ENCODE measurements around the gene ABCB9.

- TF ChIP-seq POLR2A (IDR thresholded peaks at IDR 0.05; ENCODE audit: control extremely low read depth in 1 of 2, low read depth in 2 of 2, low read length in 2 of 2): no peak
- no peak for TF ChIP-seq GABPA (IDR thresholded peaks at IDR 0.05; ENCODE audit: borderline replicate concordance, insufficient read depth, low read length)
- TF ChIP-seq, protein P1, sequence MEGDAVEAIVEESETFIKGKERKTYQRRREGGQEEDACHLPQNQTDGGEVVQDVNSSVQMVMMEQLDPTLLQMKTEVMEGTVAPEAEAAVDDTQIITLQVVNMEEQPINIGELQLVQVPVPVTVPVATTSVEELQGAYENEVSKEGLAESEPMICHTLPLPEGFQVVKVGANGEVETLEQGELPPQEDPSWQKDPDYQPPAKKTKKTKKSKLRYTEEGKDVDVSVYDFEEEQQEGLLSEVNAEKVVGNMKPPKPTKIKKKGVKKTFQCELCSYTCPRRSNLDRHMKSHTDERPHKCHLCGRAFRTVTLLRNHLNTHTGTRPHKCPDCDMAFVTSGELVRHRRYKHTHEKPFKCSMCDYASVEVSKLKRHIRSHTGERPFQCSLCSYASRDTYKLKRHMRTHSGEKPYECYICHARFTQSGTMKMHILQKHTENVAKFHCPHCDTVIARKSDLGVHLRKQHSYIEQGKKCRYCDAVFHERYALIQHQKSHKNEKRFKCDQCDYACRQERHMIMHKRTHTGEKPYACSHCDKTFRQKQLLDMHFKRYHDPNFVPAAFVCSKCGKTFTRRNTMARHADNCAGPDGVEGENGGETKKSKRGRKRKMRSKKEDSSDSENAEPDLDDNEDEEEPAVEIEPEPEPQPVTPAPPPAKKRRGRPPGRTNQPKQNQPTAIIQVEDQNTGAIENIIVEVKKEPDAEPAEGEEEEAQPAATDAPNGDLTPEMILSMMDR (IDR thresholded peaks at IDR 0.05; ENCODE audit: control extremely low read depth in 1 of 3, insufficient read depth in 1 of 3, low read depth in 1 of 3, low read length in 3 of 3): no peak
- TF ChIP-seq, protein P2, sequence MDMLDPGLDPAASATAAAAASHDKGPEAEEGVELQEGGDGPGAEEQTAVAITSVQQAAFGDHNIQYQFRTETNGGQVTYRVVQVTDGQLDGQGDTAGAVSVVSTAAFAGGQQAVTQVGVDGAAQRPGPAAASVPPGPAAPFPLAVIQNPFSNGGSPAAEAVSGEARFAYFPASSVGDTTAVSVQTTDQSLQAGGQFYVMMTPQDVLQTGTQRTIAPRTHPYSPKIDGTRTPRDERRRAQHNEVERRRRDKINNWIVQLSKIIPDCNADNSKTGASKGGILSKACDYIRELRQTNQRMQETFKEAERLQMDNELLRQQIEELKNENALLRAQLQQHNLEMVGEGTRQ (IDR thresholded peaks at IDR 0.05; ENCODE audit: low read length): no peak
- TF ChIP-seq CREB1 (IDR thresholded peaks at IDR 0.05): no peak
- no peak for TF ChIP-seq RFX5 (IDR thresholded peaks at IDR 0.05; ENCODE audit: borderline replicate concordance, low read depth, low read length)
- no peak for TF ChIP-seq CEBPB (IDR thresholded peaks at IDR 0.05; ENCODE audit: low read depth, low read length)
Measured at GRCh38 chr12:122991623-122992275, 25.5 kb upstream of the ABCB9 start.

Measured in H1 (cell line).